Measurements from ENCODE around the gene RGS6. TPM values are rescaled to one million over a fixed set of nuclear protein-coding genes. Genes with fewer than 3 reads are reported as not detected.

RGS6 gene
- total RNA-seq, 2 donors from 2014 or later, result 1.4 to 4.7 TPM

DNA sequence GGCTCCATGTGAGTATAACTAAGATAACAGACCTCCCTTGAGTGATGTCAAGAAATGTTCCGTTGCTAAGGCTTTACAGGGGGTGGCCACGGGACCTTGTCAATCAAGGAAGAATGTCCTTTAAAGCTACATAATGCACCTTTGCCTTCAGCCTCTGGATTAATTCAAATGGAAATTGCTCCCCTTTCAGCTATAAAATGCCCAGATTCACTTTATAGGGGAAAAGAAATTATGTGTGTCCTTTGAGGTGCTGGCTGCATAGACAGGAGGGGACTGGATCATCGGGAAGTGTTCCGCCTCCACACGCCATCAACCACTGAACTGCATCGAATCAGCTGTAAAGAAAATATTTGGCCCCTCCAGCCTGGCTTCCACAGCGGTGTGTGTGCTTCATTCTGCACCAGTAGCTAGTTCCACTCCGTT is 546.3 kb downstream of the RGS6 start:
- Histone ChIP-seq H3K4me3 (no peak overlapping the region), H3K36me3 (no peaks in the 10 kb centered on the region), H3K27me3 (replicated peaks; ENCODE audit: insufficient read depth) (no peaks in the 10 kb centered on the region), H3K9me3 (no peaks in the 10 kb centered on the region), H3K4me1 (ENCODE audit: control insufficient read depth in 1 of 2, low read depth in 2 of 2) (no peaks in the 10 kb centered on the region), H3K27ac (no peak overlapping the region)
- DNase-seq (ENCODE audit: low spot score), result no peak
- ATAC-seq (ENCODE audit: insufficient number of reproducible peaks, low FRiP score, low read depth), result no peak
- TF ChIP-seq, protein P1, sequence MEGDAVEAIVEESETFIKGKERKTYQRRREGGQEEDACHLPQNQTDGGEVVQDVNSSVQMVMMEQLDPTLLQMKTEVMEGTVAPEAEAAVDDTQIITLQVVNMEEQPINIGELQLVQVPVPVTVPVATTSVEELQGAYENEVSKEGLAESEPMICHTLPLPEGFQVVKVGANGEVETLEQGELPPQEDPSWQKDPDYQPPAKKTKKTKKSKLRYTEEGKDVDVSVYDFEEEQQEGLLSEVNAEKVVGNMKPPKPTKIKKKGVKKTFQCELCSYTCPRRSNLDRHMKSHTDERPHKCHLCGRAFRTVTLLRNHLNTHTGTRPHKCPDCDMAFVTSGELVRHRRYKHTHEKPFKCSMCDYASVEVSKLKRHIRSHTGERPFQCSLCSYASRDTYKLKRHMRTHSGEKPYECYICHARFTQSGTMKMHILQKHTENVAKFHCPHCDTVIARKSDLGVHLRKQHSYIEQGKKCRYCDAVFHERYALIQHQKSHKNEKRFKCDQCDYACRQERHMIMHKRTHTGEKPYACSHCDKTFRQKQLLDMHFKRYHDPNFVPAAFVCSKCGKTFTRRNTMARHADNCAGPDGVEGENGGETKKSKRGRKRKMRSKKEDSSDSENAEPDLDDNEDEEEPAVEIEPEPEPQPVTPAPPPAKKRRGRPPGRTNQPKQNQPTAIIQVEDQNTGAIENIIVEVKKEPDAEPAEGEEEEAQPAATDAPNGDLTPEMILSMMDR (IDR thresholded peaks at IDR 0.05), result no peak

DNA sequence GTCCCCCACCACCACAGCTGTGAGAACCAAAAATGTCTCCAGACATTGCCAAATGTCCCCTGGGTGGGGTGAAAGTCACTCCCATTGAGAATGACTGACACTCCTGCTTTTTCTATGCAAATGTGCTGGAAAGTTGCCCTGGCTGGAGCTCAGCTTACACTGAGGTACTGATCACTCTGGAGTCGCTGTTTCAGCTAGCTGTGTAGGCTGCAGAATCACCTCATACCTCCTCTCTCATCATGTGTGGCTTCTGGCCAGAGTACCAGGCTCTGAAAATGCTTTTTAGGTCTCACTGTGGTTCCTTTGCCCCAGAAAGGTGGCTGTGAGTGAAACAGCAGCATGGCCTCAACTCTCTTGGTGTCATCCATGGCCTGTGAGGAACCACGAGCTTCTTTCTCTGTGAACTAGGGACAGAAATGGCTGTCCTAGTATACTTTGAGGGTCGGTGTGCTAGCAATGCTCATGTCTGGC is 547.3 kb downstream of the RGS6 start:
- Histone ChIP-seq H3K4me1 (ENCODE audit: control insufficient read depth in 1 of 2, low read depth in 2 of 2) (no peaks in the 10 kb centered on the region), H3K4me3 (no peak overlapping the region), H3K36me3 (no peaks in the 10 kb centered on the region), H3K27ac (no peak overlapping the region), H3K27me3 (replicated peaks; ENCODE audit: insufficient read depth) (no peaks in the 10 kb centered on the region), H3K9me3 (no peaks in the 10 kb centered on the region)
- DNase-seq (ENCODE audit: low spot score) (no peak), ATAC-seq (ENCODE audit: insufficient number of reproducible peaks, low FRiP score, low read depth) (no peak)
- TF ChIP-seq, protein P1 (IDR thresholded peaks at IDR 0.05), result no peak

DNA sequence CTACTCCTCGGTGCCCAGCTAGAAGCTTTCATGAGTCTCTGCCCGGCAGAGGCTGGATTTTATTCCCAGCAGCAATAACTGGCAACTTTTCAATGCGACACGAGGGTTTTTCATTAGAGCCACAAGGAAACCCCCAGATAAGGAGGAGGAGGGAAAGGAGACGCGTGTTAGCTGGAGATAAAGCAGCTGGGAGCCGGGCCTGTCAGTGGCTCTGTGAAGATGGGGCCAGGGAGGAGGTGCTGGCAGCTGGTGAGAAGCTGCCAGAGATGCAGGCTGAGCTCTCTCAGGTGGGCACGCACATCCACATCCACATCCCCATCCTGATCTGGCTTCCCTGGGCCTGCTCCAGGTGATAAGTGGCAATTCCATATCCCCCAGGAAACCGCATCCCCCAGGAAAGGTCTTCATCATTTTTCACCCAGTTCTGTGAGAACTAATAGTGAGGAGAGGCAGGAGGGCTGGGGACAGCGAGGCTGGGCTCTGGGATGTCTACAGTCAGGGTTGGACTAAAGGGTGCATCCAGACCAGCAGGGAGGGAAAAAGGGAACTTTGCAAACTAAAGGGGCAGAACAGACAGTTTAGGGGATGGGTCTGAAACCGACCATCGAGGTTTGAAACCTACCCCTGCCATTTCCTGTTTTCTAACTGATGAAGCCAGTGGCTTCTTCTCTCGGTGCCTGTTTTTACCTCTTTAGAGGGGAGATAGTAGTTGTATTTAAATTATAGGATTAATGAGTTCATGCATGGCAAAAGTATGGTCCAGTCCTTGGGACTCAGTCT is 548.4 kb downstream of the RGS6 start:
- H3K36me3 ChIP-seq, result no peaks in the 10 kb centered on the region
- H3K27me3 ChIP-seq (replicated peaks; ENCODE audit: insufficient read depth), result no peaks in the 10 kb centered on the region
- TF ChIP-seq, protein P1 (IDR thresholded peaks at IDR 0.05), result no peak
- ATAC-seq (ENCODE audit: insufficient number of reproducible peaks, low FRiP score, low read depth) (no peak), DNase-seq (ENCODE audit: low spot score) (no peak)
- H3K4me3 ChIP-seq, result no peak overlapping the region
- no peak overlapping the region for H3K27ac ChIP-seq
- no peaks in the 10 kb centered on the region for H3K4me1 ChIP-seq (ENCODE audit: control insufficient read depth in 1 of 2, low read depth in 2 of 2)
- no peaks in the 10 kb centered on the region for H3K9me3 ChIP-seq

DNA sequence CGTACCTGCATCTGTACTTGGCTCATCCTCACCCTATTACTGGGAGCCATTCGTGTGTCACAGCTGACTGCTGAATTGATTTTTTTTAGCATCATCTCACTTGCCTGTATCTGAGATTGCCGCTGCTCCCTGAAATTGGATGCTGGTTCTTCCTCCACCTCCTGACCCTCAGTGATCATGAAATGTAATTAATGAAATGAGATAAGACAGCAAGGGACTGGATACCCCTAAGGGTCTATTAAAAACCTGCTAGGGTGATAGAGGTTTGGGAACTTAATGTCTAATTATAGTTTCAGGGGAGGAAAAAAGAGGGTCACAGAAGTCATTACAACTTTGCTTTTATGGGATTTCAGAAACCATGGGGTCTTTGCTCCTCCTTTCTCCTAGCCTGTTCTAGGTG is 551.1 kb downstream of the RGS6 start:
- DNase-seq (ENCODE audit: low spot score), result no peak
- H3K36me3 ChIP-seq, result no peaks in the 10 kb centered on the region
- no peak overlapping the region for H3K27ac ChIP-seq
- TF ChIP-seq, protein P1 (IDR thresholded peaks at IDR 0.05), result no peak
- H3K27me3 ChIP-seq (replicated peaks; ENCODE audit: insufficient read depth), result no peaks in the 10 kb centered on the region
- no peaks in the 10 kb centered on the region for H3K9me3 ChIP-seq
- no peak for ATAC-seq (ENCODE audit: insufficient number of reproducible peaks, low FRiP score, low read depth)
- H3K4me3 ChIP-seq, result no peak overlapping the region
- H3K4me1 ChIP-seq (ENCODE audit: control insufficient read depth in 1 of 2, low read depth in 2 of 2), result no peaks in the 10 kb centered on the region

DNA sequence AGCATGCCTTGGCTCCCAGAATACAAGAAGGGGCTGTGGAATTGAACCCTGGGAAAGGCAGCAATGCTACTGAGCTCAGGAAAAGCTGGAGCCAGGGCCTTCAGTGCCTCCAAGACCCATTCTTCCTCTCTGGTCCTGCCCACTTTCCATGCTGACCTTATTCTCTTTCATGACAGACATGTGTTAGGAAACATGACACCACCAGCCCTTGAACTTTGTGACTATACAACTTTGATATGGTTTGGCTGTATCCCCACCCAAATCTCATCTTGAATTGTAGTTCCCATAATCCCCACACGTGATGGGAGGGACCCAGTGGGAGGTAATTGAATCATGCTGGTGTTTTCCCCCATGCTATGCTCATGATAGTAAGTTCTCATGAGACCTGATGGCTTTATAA is 553.5 kb downstream of the RGS6 start:
- H3K4me1 ChIP-seq (ENCODE audit: control insufficient read depth in 1 of 2, low read depth in 2 of 2), result no peaks in the 10 kb centered on the region
- TF ChIP-seq, protein P1 (IDR thresholded peaks at IDR 0.05), result no peak
- no peak overlapping the region for H3K4me3 ChIP-seq
- no peaks in the 10 kb centered on the region for H3K9me3 ChIP-seq
- no peaks in the 10 kb centered on the region for H3K36me3 ChIP-seq
- no peaks in the 10 kb centered on the region for H3K27me3 ChIP-seq (replicated peaks; ENCODE audit: insufficient read depth)
- H3K27ac ChIP-seq, result no peak overlapping the region
- DNase-seq (ENCODE audit: low spot score) (no peak), ATAC-seq (ENCODE audit: insufficient number of reproducible peaks, low FRiP score, low read depth) (no peak)
